Muscle layer of colon (tissue), 2 donors: ENCODE results near the gene GTF3C1.

Source experiments
- H3K27ac ChIP-seq: one replicate; pipeline ENCODE4 v1.7.0; 2013; ENCODE audit warnings: low read depth, mild to moderate bottlenecking, low read length, moderate library complexity
- H3K27me3 ChIP-seq, 2 donors: one replicate each; pipeline ENCODE4 v1.7.0; 2013; ENCODE audit warnings: low read length in 2 of 2, mild to moderate bottlenecking in 2 of 2; ENCODE audit not compliant: insufficient read depth in 2 of 2, control insufficient read depth in 1 of 2
- H3K36me3 ChIP-seq: one replicate; pipeline ENCODE4 v1.7.0; 2013; ENCODE audit warnings: mild to moderate bottlenecking, low read length; ENCODE audit not compliant: insufficient read depth
- H3K4me1 ChIP-seq: one replicate; pipeline ENCODE4 v1.7.0; 2013; ENCODE audit warnings: mild to moderate bottlenecking, low read length; ENCODE audit not compliant: insufficient read depth
- H3K4me3 ChIP-seq, 2 donors: one replicate each; pipeline ENCODE4 v1.7.0; 2013; ENCODE audit warnings: low read length in 2 of 2, low read depth in 1 of 2, mild to moderate bottlenecking in 1 of 2, moderate library complexity in 1 of 2
- H3K9ac ChIP-seq: one replicate; pipeline ENCODE4 v1.7.0; 2013; ENCODE audit warnings: low read length
- H3K9me3 ChIP-seq: one replicate; pipeline ENCODE4 v1.7.0; 2013; ENCODE audit warnings: mild to moderate bottlenecking, low read length
- donor health status: abdominal sarcoma.
- donor health status: Adenocarcinoma of cecum.

Gene GTF3C1

DNA sequence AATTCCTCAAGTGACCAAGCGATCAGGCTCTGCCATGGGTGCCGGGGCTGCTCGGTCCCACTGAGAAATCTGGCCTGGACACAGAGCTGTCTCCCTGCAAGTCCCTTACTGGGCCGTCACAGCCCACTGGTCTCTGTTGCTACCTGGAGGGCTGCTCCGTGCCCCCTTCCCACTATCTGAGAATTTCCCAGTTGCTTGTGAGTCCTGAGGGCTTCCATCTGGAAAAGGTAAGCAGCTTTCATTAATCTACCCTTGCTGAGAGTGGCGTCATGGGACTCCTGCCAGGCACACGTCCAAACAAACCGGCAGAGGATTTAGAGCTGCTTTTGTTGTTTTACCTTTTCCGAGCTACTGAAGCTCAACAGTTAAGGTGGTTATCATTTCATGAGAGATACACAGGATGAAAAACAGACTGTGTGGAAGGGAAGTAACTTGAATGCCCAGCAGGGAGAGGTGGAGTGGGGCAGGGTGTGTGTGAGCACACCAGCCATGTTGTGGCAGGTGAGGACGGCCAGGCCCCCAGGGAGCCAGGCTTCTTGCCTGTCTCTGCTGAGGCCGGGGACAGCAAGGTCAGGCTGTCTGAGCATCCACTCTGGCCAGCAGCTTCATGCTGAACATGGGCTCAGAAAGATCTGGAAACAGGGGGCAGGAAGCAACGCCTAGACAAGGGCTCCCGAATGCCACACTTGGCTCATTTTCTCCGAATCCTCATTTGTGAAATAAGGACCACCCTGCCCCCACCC is 50.6 kb downstream of the GTF3C1 start:
- H3K9ac ChIP-seq = no peak overlapping the region
- peaks cover 70% of the 10 kb centered on the region for H3K36me3 ChIP-seq
- no peak overlapping the region for H3K4me3 ChIP-seq
- no peaks in the 10 kb centered on the region for H3K9me3 ChIP-seq
- H3K27ac ChIP-seq = no peak overlapping the region
- H3K4me1 ChIP-seq = peaks cover 8% of the 10 kb centered on the region
- H3K27me3 ChIP-seq = no peaks in the 10 kb centered on the region

DNA sequence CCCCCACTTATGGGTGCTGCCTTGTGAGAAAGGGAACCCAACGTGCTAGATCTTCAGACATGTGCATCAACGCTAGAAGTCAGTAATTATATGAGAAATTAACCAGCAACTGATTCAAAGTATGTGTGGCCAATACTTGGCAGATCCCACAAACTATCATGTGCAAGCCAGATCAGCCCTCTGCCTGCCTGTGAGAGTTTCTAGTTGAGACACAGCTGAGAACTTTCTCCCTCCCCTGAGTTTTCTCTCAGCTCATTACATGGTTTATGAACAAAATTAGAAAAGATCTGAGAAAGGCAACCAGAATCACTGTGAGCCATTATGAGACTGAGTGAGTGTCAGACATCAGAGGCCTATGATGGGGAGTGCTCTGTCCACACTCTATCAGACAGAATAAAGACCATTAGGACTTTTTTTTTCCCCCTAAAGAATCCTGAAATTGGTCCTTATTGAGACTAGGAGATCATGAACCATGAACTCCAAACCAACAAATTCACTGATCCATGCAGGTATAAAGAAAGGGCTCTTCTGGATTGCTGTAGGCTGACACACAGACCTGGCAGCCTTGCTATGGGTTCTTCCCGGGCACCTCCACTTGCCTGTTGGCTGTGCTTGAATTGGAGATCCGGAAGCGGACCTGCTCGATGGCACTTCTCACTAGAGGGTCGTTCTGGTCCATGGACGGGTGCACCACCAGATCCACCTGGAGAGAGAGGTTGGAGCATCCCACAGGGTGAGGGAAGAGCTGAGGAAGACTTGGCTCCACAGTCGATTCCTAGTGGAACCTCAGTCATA is 51.5 kb downstream of the GTF3C1 start:
- Histone ChIP-seq H3K9me3 (no peaks in the 10 kb centered on the region), H3K27ac (no peak overlapping the region), H3K4me1 (peaks cover 8% of the 10 kb centered on the region)

DNA sequence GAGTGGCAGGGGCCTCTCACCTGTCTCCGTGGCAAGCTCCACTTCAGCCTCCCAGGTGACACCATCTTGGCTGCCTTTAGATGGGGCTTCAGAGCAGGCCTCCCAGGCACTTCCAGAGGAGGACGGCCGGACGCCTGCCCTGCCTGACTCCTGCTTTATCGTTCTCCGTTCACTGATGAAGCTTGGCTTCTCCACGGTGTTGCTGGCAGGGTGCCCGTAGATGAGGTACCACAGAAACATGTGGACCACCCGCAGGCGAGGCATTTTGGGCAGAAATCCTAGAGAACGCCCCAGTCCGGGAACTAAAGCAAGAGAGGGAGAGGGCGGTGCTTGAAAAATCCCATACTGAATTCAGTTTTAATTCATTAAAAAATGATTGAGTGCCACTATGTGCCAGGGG is 54.5 kb downstream of the GTF3C1 start:
- Histone ChIP-seq H3K27me3 (no peaks in the 10 kb centered on the region), H3K36me3 (peaks cover 54% of the 10 kb centered on the region), H3K9ac (no peak overlapping the region), H3K4me1 (peaks cover 8% of the 10 kb centered on the region), H3K27ac (no peak overlapping the region), H3K9me3 (no peaks in the 10 kb centered on the region), H3K4me3 (no peak overlapping the region)

More for the DNA sequence above, 51.5 kb downstream of the GTF3C1 start:
- Histone ChIP-seq H3K4me3 (no peak overlapping the region), H3K9ac (no peak overlapping the region), H3K36me3 (peaks cover 61% of the 10 kb centered on the region), H3K27me3 (no peaks in the 10 kb centered on the region)

DNA sequence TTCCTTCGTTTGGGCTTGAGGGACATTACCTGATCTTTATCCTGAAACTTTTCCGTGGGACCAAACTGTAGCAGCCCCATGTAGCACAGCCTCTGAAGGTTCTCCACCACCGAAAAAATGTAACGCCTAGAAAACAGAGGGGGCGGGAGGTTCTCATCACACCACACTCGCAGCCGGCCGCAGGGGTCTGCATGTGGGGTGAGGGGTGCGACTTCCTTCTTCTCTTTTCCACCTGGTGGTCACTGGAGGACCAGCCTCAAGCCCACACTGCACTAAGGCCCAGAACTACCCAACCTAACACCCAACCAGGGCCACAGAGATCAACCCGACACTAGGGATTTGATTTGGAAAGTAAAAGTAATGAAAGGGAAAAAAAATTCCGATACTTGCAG is 57.1 kb downstream of the GTF3C1 start:
- Histone ChIP-seq H3K9me3 (no peaks in the 10 kb centered on the region), H3K27ac (no peak overlapping the region), H3K4me3 (no peak overlapping the region), H3K4me1 (peaks cover 8% of the 10 kb centered on the region), H3K9ac (no peak overlapping the region), H3K27me3 (no peaks in the 10 kb centered on the region), H3K36me3 (peaks cover 69% of the 10 kb centered on the region)

DNA sequence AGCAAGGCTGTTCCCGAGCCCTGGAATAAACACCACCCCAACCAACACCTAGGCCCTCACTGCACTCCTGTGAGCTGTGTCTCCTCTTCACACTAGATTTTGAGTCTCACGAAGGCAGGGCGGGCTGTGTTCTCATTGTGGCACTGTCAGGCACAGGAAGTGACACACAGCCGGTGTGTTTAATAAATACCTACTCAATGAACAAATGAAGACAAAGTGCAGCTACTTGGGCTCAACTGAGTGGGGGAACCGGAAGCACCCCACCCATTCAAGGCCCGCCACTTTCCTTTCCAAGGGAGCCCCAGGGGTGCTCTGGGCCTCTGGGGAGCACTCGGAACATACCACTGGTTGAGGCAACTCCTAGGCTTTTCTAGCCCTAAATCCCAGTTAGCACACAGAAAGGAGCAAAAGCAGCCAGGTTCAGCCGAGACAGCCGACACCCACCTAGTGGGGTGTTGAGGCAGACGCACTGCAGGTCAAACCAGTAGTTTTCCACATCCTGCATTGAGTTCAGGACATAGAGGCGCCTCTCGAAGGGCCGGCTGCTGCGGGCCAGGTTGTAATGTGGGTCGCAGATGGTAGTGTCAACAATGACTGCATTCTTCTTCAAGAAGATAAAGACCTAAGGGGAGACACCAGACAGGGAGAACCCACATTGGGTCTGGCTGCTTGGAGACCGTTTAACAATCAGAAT is 57.7 kb downstream of the GTF3C1 start:
- Histone ChIP-seq H3K9ac (no peak overlapping the region), H3K27ac (no peak overlapping the region), H3K4me3 (no peak overlapping the region), H3K36me3 (peaks cover 68% of the 10 kb centered on the region), H3K27me3 (no peaks in the 10 kb centered on the region), H3K9me3 (no peaks in the 10 kb centered on the region), H3K4me1 (peaks cover 8% of the 10 kb centered on the region)

- no peaks in the 10 kb centered on the region for H3K4me1 ChIP-seq
- no peak overlapping the region for H3K9ac ChIP-seq
- H3K4me3 ChIP-seq = no peak overlapping the region
- H3K36me3 ChIP-seq = peaks cover 78% of the 10 kb centered on the region
- no peaks in the 10 kb centered on the region for H3K27me3 ChIP-seq
- no peak overlapping the region for H3K27ac ChIP-seq
- H3K9me3 ChIP-seq = no peaks in the 10 kb centered on the region
Observed at GRCh38 chr16:27489906-27490305, 59.8 kb downstream of the GTF3C1 start.

- Histone ChIP-seq H3K36me3 (peaks cover 78% of the 10 kb centered on the region), H3K4me3 (no peak overlapping the region), H3K9ac (no peak overlapping the region), H3K27me3 (no peaks in the 10 kb centered on the region), H3K27ac (no peak overlapping the region), H3K9me3 (no peaks in the 10 kb centered on the region), H3K4me1 (no peaks in the 10 kb centered on the region)
Observed at GRCh38 chr16:27489421-27489820, 60.3 kb downstream of the GTF3C1 start.

DNA sequence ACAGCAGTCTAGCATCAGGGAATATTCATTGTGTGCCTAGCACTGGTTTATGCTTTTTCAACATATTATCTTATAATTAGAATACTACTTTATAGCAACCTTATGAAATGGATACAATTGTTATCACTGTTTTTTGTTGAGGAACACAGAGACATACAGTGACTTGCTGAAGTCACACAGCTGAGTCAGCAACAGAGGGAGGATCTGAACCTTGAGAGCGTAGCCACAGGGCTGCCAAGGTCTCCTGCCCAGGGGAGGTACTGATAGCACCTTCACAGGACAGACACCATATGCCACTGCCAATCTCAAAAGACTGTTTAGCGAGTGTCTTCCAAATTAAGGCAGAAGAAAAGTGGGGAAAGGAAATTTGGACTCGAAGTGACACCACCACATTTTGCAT is 63.0 kb downstream of the GTF3C1 start:
- no peak overlapping the region for H3K4me3 ChIP-seq
- no peak overlapping the region for H3K9ac ChIP-seq
- H3K27me3 ChIP-seq = no peaks in the 10 kb centered on the region
- no peaks in the 10 kb centered on the region for H3K9me3 ChIP-seq
- no peak overlapping the region for H3K27ac ChIP-seq
- peaks cover 94% of the 10 kb centered on the region for H3K36me3 ChIP-seq
- no peaks in the 10 kb centered on the region for H3K4me1 ChIP-seq

DNA sequence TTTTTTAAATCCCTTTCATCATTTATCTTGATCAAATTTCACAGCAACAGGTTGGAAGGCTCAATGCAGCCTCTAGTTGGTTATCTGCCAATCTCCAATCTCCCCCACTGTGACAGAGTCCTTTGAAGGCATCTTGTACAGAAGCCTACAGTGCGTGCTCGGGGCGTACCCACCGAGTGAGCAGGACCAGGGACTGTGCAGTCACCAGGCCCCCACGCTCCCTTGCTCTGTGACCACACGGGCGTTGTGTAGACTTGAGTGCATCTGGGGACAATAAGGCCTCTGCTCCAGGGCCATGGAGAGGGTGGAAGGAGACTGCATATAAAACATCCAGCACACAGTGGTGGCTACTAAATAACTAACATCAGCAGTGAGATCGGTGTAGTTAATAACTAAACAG is 63.4 kb downstream of the GTF3C1 start:
- Histone ChIP-seq H3K4me1 (no peaks in the 10 kb centered on the region), H3K9me3 (no peaks in the 10 kb centered on the region), H3K9ac (no peak overlapping the region), H3K27ac (no peak overlapping the region), H3K36me3 (peaks cover 94% of the 10 kb centered on the region), H3K4me3 (no peak overlapping the region), H3K27me3 (no peaks in the 10 kb centered on the region)

DNA sequence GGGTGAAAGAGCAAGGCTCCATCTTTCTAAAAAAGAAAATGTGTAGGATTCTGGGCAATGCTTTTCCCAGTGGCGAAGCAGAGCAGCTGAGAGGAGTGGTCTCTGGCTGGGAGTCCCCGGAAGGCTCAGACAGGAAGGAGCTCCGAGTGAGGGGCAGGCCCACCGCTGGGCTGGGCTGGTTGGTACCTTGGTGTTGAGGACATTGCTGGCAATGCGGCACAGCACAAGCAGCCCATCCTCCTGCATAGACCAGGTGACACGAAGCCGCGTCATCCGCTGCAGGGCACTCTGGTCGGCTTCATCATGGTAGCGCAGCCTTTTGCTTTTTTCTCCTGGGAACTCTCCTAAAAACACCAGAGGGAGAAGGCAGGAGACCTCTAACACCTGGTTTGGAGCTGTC is 63.9 kb downstream of the GTF3C1 start:
- H3K4me1 ChIP-seq = no peaks in the 10 kb centered on the region
- no peak overlapping the region for H3K4me3 ChIP-seq
- no peaks in the 10 kb centered on the region for H3K27me3 ChIP-seq
- no peak overlapping the region for H3K9ac ChIP-seq
- H3K27ac ChIP-seq = no peak overlapping the region
- no peaks in the 10 kb centered on the region for H3K9me3 ChIP-seq
- H3K36me3 ChIP-seq = peaks cover 94% of the 10 kb centered on the region

DNA sequence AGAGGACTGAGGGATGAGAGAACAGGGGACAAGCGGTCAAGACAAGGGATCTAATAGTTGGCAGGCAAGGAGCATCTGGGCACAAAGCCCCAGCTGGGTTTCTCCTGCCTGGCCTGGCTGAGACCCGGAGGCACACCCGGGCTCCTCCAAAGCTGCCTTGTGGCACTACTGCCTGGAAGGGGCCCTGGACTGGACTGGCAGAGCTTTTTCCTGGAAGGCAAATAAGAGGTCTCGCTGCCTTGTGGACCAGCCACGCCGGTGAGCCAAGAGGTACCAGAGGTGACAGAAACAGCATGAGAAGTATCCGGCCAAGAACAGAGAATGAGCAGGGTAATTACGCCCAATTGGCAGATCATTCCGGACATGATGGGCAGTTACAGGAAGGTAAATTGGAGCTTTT is 64.6 kb downstream of the GTF3C1 start:
- H3K4me3 ChIP-seq = no peak overlapping the region
- H3K9me3 ChIP-seq = no peaks in the 10 kb centered on the region
- no peak overlapping the region for H3K27ac ChIP-seq
- no peak overlapping the region for H3K9ac ChIP-seq
- no peaks in the 10 kb centered on the region for H3K4me1 ChIP-seq
- H3K36me3 ChIP-seq = peaks cover 97% of the 10 kb centered on the region
- H3K27me3 ChIP-seq = no peaks in the 10 kb centered on the region
